HG03025 (cell line): ENCODE data around the gene DCTN5.
A peak's percentile ranks its signal among the peaks of the same experiment; 100 is the strongest.

Experiments used
- ATAC-seq: cut with Tn5 transposase; IDR thresholded peaks from one replicate; pipeline ENCODE4 v1.9.1; 2021; ENCODE audit warnings: mild to moderate bottlenecking, moderate library complexity; ENCODE audit not compliant: unreplicated experiment, low FRiP score

DCTN5 gene

DNA sequence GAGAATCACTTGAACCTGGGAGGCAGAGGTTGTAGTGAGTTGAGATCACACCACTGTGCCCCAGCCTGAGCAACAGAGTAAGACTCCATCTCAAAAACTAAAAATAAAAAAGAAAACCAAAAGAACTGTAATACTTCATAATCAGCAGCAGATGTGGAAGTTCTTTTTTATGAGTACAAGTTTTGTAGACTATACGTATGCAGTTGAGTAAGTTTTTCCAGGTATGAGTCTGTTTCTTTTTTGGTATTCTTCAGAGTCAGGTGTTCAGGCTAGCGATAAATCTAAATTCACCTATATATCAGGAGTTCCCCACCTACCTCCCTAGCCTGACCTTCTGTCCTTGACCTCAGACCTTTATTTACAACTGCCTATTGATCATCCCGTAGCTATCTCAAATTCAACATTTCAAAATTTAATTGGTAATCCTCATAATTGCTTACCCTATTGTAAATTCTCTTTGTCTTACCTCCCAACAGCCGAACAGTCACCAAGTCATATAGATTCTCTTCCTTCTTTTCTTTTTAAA lies 10.7 kb downstream of the DCTN5 start:
- ATAC-seq, result no peak

DNA sequence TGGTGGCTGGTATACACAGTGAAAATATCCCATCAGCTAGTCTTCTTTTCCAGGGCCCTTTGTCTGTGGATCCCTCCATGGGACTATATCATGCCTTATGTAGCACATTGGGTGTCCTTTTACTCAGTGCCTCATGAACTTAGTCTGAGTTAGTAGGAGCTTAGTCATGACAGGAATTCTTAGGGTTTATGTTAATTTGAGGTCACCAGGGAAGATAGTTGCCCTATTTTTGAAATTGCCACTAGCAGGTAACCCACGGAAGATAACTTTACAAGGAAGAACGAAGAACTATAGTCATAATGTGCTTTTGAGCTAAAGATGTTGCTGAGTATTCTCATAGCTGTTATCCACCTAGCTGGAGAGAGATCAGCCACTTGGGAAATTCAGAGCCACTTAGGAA lies 22.7 kb downstream of the DCTN5 start:
- no peak for ATAC-seq

DNA sequence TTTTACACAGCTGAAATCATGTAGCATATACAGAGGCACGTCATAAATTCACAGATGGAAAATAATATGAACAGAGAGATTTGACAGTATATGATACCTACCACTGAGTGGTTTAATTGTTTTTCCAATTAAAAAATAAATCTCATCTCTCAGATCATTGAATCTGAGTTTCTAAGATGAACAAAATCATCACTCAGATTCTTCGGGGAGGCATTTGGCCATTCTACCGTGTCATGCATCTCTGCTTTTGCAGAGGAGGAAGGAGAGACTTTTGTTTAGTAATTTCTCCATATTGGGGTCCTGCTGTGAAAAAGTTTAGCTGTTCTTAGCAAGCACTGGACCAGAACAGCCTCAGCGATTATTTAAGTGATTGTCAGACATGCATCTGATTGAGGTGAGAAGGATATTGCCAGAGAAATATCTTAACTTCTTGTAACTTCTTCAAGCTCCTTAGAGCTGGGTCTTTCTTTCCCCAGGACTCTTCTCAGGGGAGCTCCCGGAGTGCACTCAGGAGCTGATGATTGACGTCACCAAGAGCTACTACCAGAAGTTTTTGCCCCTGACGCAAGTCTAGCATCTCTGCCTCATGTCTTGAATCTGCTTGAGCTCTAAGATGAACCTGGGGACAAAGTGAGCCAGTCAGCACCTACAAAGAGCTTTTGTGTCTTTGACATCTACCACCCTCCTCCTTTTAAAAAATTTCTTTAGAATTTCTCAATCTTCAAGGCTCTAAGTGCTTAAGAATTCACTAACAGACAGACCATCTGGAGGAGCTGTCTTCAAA lies 25.5 kb downstream of the DCTN5 start:
- no peak for ATAC-seq

DNA sequence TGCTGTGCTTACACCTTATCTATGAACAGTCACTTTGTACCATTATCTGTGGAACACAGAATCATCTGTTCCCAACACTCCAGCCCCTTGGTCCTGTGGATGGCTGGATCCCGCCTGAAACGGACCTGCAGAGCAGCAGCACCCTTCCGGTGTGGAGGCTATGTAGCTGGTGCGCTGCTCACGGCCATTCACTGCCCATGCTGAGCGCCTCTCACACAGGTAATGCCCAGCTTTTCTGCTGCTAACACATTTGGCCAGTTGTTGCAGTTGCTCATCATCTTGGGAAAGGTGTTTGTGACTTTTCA lies 26.0 kb downstream of the DCTN5 start:
- ATAC-seq, result no peak

DNA sequence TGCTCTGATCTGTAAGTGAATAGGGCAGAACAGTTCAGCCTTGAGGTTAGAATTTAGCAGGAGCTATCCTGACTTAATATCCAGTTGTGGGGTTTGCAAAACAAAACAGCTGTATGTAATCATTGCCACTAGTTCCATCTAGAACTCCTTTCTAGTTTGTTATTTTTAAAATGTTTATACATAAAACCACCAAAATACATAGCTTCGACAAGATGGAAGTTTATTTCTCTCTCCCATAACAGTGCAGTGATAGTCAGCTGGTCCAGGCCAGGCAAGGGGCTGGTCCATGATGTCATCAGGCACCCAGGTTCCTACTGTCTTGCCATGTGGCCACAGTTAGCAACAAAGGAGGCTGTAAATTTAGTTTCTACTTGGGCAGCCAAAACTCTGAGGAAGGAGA lies 27.0 kb downstream of the DCTN5 start:
- no peak for ATAC-seq

DNA sequence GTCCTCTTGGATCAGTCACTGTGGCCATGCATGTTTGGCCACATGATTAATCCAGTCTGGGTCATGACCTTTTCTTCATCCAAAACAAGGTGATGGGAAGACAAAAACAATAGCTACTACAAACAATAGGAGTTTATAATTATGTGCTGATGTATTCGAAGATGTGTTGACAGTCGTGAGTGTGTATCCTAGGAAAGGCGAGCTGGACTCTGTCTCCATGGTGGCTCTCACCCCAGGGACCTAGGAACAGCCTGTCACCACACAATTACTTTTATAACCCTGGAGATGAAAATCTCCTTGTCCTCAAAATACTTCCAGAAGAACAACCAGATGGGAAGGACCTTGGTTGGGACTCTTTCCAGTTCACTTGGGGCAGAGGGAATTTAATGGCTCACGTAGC lies 27.6 kb downstream of the DCTN5 start:
- no peak for ATAC-seq

DNA sequence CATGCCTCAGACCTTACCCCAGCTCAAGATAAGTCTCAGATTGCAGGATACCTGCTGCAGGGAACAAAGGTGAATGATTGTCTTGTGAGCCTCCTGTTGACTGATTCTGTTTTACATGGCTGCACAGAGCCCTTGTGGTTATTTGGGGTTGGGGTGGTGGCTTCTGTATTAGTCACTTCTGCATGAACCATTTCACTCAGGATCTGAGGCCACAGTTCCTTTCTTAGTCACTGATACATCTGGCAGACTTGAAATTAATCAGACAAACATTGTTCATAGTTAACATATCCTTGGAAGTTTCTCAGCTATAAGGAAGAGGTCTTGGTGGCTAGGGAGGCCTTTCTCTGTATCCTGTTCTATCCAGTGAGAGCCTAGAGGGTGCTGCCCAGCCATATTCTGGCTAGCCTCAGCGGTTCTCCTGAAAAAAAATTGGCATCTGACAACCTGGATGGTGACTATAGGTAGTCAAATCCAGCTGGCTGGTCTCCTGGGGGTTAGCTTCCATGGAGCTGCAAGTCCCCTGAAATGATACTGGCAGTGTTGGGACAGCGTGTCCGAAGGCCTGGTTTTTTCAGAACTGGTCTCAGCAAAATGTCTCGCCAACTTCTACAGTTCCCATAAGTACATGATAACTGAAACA lies 29.0 kb downstream of the DCTN5 start:
- peak; percentile 70 for ATAC-seq

DNA sequence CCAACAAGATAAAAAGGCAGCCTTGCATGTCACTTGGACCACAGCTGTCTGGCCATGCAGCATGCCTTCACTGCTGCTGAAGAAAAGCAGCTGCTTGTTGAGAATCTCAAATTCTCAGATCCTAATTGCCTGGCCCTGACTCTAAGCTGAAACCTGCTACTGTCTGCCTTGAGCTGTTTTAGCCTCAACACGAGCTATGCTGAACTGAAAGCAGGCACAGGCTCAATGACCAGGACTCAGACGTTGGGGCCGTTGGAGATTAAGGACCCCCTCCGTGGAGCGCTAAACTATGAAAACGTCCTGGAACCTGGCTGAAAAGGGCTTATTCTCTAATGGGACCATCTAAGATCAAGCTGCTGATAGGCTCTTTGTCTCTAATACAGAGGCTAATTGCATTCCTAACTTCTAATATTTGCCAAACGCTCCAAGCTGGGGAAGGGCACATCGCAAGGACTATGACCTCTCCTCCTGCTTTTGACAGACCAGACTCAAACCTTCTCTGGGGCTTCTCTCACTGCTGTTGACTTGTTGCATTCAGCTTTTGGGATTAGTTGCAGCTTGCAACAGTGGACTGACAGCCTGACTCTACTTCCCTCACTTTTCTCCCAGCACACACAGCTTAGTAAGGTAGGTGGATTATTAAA lies 32.8 kb downstream of the DCTN5 start:
- no peak for ATAC-seq

DNA sequence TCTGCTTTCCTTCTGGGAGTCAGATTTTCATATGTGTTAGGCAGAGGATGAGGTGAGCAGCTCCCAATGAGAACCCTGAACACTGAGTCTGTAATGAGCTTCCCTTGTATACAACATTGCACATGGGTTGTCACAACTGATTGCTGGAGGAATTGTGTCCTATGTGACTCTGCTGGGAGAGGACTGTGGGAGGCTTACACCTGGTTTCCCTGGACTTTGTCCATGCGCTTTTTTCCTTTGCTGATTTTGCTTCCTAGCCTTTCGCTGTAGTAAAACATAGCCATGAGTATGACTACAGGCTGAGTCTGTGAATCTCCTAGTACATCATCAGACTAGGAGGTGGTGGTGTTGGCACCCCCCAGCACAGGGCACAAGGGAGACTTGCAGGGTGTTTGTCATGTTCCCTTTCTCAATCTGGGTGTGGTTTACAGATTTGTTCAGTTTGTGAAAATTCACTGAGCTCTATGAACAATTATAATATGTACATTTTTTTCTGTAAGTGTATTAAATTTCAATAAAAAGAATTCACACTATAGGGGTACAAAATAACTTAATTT lies 35.7 kb downstream of the DCTN5 start:
- no peak for ATAC-seq

DNA sequence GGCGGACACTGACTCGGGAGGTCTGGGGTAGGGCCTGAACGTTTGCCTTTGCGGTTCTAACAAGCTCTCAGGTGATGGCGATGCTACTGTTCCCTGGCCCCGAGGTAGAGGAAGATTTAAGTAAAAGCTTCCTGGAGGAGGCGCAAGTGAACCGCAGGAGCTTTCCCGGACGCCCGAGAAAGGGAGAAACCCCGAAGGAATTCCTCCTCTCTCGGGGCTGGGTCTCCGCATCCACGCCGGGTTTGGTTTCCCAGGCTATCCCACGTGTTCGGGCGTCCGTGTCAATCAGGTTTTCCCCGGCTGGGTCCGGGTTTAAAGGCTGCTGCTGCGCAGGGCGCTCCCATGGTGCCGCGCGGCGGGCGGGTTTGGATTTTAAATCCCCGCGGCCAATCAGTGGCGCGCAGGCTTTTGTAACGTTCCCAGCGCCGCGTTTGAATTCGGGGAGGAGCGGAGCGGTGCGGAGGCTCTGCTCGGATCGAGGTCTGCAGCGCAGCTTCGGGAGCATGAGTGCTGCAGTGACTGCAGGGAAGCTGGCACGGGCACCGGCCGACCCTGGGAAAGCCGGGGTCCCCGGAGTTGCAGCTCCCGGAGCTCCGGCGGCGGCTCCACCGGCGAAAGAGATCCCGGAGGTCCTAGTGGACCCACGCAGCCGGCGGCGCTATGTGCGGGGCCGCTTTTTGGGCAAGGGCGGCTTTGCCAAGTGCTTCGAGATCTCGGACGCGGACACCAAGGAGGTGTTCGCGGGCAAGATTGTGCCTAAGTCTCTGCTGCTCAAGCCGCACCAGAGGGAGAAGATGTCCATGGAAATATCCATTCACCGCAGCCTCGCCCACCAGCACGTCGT lies 37.4 kb downstream of the DCTN5 start, which contains the start of gene PLK1:
PLK1 (plus strand) TSS at position 460 of the 844 bp plus-strand sequence; CDS start at position 504, 44 bp downstream.
- ATAC-seq, result peak; percentile 83

DNA sequence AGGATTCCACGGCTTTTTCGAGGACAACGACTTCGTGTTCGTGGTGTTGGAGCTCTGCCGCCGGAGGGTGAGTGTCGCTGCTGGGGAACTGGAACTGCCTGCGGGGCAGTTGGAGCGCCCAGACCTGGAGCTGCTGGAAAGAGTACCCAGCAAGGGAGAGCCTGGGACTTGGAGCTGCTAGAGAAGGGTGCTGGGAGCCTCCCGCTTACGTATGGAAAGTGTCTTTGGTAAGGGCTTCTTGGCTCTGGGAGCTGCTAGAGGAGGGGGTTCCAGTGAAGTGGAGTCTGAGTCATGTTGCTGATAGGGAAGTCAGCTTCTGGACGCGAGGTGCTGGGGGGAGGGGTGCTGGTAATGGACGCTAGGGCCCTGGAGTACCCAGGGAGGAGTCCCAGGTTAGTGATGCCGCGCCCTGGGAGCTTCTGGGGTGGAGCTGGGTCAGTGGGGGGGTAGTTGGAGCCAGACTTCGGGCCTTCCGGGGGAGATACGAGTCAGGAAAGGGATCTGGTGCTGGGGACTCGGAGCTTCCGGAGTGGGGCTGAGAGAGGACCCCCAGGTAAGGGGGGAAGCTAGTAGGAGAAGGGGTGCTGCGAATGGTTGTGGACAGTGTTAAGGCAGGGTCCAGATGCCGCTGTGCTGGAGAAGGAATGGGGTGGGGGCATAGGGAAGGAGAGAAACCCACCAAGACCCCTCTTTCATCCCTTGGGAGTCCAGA lies 38.2 kb downstream of the DCTN5 start:
- no peak for ATAC-seq

DNA sequence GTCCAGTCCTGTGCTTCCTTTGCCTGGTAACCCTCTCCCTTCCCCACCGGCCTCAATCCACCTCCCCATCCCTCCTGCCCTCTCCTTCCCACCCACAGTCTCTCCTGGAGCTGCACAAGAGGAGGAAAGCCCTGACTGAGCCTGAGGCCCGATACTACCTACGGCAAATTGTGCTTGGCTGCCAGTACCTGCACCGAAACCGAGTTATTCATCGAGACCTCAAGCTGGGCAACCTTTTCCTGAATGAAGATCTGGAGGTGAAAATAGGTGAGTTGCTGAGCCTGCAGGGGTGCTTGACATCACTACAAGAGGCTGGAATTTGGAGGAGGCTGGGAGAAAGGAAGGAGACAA lies 38.7 kb downstream of the DCTN5 start:
- ATAC-seq, result no peak

DNA sequence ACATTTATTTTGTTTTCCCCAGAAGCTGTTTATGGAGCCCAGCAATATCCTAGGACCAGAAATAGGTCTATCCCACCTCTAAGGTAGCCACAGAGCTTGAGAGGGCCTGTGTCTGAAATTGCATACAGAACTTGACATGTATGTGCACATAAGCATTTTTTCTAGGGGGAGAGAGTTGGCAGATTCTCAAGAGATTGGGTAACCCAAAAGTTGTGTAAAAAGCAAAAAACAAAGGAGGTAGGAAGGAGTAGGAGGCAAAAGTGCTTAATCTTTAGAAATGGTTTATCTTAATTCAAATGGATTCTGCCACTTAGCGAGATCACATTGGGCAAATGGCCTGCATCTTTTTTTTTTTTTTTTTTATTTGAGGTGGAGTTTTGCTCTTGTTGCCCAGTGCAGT lies 40.9 kb downstream of the DCTN5 start:
- no peak for ATAC-seq

DNA sequence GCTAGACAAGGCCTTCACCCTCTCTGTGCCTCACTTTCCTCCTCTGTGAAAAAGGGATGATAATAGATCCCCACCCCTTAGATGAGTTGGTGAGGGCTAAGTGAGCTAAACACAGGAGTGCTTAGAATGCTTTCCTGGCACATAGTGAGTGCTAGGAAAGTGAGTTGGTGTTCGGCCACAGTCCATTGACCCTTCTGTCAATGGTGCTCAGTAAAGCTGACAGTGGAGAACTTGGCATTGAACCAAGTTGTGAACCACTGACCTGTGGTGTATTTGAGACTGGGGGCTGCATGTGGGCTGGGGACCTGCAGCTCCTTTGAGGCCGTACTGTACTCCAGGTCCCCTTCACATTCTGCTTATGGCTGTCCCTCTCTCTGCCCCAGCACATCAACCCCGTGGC lies 42.2 kb downstream of the DCTN5 start:
- ATAC-seq, result no peak

DNA sequence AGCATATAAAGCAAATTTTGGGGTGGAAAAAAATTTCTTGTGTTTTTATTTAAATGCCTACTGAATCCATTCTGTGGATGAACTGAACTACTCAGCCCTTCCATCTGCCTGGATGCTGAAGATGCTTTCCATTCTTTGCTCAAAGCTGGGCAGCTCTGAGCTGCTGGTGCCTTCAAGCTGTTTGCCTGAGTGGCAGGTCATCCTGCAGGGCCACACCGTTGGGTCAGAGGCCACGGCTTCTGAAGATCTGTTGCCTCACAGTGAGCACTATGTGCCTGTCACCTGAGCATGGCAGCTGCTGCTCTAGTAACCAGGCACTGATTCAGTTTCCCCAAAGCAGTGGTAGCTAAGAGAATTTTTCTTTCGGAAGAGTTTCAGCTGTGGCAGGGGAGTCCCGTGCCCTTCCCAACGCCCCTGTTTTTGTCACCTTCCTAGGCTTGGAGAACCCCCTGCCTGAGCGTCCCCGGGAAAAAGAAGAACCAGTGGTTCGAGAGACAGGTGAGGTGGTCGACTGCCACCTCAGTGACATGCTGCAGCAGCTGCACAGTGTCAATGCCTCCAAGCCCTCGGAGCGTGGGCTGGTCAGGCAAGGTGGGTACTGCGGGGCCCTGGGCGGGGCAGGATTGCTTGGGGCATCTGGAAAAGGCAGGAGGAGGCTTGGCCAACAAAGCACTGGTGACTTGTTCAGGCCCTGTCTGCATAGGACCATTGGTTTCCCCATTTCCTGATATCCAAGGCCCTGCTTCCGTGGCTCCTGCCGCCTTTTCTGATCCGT lies 46.0 kb downstream of the DCTN5 start:
- ATAC-seq, result no peak

DNA sequence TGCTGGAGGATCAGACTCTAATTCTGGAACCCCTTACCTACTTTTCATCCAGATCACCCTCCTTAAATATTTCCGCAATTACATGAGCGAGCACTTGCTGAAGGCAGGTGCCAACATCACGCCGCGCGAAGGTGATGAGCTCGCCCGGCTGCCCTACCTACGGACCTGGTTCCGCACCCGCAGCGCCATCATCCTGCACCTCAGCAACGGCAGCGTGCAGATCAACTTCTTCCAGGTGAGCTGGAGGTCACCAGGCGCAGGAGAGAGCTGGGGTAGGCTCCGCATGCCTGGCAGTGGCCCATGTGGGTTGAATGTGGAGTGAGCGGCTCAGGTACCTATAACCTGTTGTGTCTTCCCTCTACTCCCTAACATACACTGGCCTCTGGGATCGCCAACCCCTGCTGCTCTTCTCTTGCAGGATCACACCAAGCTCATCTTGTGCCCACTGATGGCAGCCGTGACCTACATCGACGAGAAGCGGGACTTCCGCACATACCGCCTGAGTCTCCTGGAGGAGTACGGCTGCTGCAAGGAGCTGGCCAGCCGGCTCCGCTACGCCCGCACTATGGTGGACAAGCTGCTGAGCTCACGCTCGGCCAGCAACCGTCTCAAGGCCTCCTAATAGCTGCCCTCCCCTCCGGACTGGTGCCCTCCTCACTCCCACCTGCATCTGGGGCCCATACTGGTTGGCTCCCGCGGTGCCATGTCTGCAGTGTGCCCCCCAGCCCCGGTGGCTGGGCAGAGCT lies 48.3 kb downstream of the DCTN5 start:
- ATAC-seq, result no peak

DNA sequence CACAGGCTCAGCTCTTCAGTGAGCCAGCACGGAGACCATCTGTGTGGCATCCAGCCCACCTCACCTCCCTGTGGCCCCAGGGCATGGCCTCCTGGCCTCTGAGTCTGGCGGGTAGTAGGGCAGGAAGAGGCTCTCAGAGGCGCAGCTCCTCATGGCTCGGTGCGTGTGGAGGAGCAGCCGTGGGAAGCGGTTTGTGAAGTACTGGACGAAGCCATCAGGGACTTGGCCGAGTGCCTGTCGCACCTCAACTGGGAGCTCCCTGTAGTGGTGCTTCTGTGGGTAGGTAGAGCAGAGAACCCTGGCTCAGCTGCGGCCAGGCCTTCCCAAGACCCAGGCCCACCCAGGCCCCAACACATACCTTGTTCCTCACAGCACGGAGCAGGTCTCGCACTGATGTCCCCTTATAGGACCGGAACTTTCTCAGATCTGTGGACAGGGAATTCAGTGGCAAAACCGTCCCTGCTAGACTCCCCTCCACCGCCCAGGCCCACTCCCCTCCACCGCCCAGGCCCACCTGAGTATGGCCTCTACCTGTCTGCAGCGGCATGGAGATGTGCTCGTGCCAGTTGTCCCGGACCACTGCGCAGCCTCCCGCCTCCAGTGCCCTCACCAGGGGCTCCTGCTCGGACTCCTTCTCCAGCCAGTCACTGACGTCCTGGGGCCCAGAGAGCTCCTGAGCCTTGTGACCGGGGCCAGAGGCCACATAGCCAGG lies 49.7 kb downstream of the DCTN5 start:
- no peak for ATAC-seq
